Panc1 (cell line): ENCODE data around the gene LIMCH1.

ENCODE experiments used
- POLR2AphosphoS5 ChIP-seq: IDR thresholded peaks from 2 replicates; pipeline ENCODE4 v1.6.1; 2012; ENCODE audit warnings: mild to moderate bottlenecking, low read depth, low read length, moderate library complexity
- SIN3A ChIP-seq: IDR thresholded peaks from 2 replicates; pipeline ENCODE4 v1.6.1; 2012; ENCODE audit warnings: low read depth, mild to moderate bottlenecking, low read length, moderate library complexity, borderline replicate concordance; ENCODE audit not compliant: insufficient read depth
- TCF7L2 ChIP-seq: IDR thresholded peaks from 2 replicates; pipeline ENCODE4 v1.6.1; 2011; ENCODE audit warnings: mild to moderate bottlenecking, low read depth, low read length, inconsistent platforms
- TF ChIP-seq, protein P1 (sequence below): fragments of 450-650 bp; IDR thresholded peaks from 2 replicates; pipeline ENCODE4 v1.5.1; 2017; ENCODE audit warnings: mild to moderate bottlenecking
- TF ChIP-seq, protein P2 (sequence below), 2 experiments: IDR thresholded peaks; 2 replicates each; pipeline ENCODE4 v1.6.1; 2011 to 2012; ENCODE audit warnings: low read depth in 2 of 2, control low read depth in 1 of 2, low read length in 1 of 2, mild to moderate bottlenecking in 1 of 2, moderate library complexity in 1 of 2; ENCODE audit not compliant: insufficient read depth in 1 of 2

GRCh38 chr4:41601025-41601424 is 63.1 kb downstream of the LIMCH1 start:
- TF ChIP-seq, protein P1, sequence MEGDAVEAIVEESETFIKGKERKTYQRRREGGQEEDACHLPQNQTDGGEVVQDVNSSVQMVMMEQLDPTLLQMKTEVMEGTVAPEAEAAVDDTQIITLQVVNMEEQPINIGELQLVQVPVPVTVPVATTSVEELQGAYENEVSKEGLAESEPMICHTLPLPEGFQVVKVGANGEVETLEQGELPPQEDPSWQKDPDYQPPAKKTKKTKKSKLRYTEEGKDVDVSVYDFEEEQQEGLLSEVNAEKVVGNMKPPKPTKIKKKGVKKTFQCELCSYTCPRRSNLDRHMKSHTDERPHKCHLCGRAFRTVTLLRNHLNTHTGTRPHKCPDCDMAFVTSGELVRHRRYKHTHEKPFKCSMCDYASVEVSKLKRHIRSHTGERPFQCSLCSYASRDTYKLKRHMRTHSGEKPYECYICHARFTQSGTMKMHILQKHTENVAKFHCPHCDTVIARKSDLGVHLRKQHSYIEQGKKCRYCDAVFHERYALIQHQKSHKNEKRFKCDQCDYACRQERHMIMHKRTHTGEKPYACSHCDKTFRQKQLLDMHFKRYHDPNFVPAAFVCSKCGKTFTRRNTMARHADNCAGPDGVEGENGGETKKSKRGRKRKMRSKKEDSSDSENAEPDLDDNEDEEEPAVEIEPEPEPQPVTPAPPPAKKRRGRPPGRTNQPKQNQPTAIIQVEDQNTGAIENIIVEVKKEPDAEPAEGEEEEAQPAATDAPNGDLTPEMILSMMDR = no peak
- TF ChIP-seq SIN3A (no peak), TCF7L2 (no peak), POLR2AphosphoS5 (no peak)
- TF ChIP-seq, protein P2, sequence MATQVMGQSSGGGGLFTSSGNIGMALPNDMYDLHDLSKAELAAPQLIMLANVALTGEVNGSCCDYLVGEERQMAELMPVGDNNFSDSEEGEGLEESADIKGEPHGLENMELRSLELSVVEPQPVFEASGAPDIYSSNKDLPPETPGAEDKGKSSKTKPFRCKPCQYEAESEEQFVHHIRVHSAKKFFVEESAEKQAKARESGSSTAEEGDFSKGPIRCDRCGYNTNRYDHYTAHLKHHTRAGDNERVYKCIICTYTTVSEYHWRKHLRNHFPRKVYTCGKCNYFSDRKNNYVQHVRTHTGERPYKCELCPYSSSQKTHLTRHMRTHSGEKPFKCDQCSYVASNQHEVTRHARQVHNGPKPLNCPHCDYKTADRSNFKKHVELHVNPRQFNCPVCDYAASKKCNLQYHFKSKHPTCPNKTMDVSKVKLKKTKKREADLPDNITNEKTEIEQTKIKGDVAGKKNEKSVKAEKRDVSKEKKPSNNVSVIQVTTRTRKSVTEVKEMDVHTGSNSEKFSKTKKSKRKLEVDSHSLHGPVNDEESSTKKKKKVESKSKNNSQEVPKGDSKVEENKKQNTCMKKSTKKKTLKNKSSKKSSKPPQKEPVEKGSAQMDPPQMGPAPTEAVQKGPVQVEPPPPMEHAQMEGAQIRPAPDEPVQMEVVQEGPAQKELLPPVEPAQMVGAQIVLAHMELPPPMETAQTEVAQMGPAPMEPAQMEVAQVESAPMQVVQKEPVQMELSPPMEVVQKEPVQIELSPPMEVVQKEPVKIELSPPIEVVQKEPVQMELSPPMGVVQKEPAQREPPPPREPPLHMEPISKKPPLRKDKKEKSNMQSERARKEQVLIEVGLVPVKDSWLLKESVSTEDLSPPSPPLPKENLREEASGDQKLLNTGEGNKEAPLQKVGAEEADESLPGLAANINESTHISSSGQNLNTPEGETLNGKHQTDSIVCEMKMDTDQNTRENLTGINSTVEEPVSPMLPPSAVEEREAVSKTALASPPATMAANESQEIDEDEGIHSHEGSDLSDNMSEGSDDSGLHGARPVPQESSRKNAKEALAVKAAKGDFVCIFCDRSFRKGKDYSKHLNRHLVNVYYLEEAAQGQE (IDR thresholded peaks at IDR 0.05; ENCODE audit: insufficient read depth in 1 of 2, low read depth in 2 of 2, low read length in 1 of 2) = no peak
